NCI-H69 (cell line): ENCODE measurements around the gene INPPL1.
"Not testable (repeated sequence)": the region's sequence is repeated elsewhere in the genome, so short reads cannot be mapped to it uniquely, and the experiment has no call there.

ENCODE experiments used
- DNase-seq: peaks from one replicate; lab custom pipeline; 2025; lab: John Stamatoyannopoulos, UW

The INPPL1 gene, protein sequence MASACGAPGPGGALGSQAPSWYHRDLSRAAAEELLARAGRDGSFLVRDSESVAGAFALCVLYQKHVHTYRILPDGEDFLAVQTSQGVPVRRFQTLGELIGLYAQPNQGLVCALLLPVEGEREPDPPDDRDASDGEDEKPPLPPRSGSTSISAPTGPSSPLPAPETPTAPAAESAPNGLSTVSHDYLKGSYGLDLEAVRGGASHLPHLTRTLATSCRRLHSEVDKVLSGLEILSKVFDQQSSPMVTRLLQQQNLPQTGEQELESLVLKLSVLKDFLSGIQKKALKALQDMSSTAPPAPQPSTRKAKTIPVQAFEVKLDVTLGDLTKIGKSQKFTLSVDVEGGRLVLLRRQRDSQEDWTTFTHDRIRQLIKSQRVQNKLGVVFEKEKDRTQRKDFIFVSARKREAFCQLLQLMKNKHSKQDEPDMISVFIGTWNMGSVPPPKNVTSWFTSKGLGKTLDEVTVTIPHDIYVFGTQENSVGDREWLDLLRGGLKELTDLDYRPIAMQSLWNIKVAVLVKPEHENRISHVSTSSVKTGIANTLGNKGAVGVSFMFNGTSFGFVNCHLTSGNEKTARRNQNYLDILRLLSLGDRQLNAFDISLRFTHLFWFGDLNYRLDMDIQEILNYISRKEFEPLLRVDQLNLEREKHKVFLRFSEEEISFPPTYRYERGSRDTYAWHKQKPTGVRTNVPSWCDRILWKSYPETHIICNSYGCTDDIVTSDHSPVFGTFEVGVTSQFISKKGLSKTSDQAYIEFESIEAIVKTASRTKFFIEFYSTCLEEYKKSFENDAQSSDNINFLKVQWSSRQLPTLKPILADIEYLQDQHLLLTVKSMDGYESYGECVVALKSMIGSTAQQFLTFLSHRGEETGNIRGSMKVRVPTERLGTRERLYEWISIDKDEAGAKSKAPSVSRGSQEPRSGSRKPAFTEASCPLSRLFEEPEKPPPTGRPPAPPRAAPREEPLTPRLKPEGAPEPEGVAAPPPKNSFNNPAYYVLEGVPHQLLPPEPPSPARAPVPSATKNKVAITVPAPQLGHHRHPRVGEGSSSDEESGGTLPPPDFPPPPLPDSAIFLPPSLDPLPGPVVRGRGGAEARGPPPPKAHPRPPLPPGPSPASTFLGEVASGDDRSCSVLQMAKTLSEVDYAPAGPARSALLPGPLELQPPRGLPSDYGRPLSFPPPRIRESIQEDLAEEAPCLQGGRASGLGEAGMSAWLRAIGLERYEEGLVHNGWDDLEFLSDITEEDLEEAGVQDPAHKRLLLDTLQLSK

DNA sequence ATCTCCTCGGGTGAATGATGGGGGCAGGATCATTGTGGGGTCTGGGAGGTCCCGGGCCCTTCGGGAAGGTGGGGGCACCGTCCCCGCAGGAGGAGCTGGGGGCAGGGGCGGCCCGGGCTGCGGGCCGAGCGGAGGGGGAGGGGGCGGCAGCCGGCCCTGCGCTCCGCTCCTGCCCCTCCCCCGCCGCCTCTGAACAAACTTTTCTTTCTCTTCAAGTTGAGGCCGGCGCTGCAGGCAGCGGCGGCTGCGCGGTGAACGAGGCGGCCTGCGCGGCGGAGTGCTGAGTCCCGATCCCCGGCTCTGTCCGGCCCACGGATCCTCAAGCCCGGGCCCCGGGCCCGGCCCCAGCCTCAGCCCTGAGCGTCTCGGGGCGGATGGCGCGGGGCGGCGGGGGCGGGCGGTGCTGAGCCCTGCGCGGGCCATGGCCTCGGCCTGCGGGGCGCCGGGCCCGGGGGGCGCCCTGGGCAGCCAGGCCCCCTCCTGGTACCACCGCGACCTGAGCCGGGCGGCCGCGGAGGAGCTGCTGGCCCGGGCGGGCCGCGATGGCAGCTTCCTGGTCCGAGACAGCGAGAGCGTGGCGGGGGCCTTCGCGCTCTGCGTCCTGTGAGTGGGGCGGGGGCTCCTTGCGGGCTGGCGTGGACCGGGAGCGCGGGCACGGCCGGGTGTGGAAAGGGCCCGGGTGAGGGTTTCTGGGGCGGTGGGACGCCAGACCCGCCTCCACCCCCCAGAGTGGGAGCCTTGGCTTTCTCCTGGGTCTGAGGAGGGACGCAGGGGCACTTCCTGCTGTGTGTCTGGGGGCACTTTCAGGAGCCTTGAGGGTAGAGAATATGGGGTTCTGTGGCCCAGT, at the start of gene INPPL1:
Gene INPPL1, plus strand, starts transcription at position 204 of the 847 bp plus-strand sequence. Its CDS starts 218 bp downstream, at position 422.
- DNase-seq, result peak; percentile 65

DNA sequence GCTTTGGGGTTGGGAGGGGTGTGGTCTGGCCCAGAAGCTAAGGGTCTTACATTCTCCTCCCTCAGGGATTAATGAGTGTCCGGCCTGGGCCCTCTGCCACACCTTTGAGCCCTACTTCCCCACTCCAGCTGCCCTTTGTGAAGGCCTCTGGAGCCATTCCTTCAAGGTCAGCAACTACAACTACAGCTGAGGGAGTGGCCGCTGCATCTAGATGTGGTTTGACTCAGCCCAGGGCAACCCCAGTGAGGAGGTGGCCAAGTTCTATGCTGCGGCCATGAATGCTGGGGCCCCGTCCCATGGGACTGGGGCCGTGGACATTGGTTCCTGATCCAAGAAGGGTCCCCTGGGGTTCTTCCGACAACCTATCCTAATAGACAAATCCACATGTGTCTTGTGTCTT, 46.9 kb upstream of the INPPL1 start:
- DNase-seq, result no peak

DNA sequence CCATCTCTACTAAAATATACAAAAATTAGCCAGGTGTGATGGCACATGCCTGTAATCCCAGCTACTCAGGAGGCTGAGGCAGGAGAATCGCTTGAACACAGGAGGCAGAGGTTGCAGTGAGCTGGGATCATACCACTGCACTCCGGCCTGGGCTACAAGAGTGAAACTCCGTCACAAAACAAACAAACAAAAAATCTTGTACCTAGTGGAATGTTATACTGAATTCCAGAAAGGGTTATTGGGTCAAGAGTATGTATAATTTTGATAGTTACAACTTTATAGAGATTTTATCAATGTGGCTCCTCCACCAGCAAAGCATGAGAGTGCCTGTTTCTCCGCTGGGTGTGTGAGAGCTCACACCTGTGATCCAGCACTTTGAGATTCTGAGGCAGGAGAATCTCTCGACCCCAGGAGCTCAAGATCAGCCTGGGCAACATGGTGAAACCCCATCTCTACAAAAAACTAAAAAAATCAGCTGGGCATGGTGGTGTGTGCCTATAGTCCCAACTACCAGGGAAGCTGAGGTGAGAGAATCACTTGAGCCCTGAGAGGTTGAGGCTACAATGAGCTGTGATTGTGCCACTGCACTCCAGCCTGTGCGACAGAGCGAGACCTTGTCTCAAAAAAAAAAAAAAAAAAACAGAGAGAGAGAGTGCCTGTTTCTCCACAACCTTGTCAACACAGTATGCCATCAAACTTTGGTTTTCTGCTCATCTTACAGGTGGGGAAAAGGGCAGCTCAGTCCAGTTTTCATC, 45.3 kb upstream of the INPPL1 start:
- DNase-seq, result no peak

DNA sequence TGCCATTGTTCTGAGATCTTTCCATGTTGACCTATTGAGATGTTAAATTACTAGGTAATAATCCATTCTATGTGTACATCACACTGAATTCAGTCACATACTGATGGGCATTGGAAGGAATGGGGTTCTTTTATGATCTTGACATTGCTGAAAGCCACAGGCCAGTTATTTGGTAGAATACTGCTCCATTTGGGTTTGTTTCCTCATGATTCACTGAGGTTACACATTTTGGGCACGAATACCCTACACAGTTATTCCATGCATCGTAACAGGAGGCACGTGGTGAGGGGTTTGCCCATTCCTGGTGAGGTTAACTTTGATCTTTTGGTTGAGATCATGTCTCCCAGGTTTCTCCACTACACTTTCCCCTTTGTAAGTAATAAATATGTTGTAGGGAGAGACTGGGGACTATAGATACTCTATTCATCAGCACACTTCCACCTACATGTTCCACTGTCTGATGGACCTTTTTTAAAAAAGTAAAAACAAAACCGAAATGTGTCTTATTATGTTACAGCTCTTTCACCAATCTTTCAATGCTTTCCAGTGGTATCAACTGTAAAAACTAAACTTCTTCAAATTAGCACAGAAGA, 44.7 kb upstream of the INPPL1 start:
- DNase-seq, result no peak

DNA sequence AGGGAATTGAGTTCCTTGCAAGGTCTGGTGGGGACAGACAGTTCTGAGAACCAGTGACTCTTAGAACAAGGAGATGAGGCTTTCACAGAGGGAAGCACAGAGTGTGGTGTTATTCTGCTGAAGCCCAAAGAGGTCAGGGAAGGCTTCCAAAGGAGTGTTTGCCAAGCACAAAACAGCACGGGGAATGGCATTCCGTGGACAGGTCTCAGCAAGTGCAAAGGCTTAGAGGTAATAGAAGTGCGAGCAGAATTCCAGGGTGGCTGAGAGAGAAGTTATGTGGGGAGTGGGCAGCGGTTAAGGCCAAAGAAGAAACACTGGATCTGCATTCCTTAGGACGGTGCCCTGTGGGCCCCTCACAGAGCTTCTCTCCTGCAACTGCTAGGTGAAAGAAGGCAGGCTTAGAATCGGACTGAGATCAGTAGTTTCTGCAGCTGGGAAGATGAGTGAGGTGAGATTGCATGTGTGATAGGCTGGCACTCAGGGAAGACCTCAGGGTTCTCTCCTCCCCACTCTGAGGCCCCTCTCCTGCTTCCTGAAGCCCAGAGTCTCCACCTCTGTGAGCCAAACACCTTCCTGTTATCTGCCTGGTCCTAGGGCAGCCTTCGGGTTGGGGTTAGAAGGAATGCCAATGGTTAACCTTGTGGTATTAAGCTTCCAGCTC, 43.5 kb upstream of the INPPL1 start:
- DNase-seq, result not testable (repeated sequence)

DNA sequence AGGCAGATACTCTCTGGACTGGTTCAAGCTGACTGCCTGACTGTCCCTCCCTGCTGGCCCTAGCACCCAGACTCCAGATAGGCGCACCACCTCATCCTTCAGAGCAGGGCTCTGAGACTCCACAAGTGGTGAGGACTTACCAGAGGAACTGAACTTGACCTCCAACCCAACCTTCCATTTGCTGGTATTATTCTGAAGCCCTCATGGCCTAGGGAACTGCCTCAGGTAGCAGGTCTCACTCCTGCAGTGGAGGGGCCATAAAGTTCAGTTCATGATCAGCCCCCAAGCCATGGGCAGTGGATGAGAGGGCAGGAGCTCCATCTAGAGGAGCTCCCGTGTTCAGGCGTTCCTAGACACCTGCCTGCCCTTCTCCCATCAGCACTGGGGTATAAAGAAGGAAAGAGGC, 43.0 kb upstream of the INPPL1 start:
- DNase-seq, result peak; percentile 34

DNA sequence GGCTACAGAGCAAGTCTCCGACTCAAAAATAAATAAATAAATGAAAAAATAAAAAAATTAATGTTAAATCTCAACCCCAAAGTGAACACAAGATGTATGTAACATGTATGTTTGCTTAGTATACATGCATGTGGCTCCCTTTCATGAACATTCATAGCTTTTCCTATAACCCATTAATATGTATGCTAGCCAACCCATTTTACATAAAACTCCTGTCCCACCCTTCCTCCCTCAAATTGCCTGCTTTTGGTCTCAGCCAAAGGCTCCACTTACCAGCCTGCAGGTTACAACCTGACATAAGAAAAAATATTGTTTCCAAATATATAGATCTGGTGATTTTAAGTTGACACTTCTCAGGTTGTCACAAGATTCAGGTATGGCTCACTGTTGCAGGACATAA, 36.3 kb upstream of the INPPL1 start:
- DNase-seq, result no peak

DNA sequence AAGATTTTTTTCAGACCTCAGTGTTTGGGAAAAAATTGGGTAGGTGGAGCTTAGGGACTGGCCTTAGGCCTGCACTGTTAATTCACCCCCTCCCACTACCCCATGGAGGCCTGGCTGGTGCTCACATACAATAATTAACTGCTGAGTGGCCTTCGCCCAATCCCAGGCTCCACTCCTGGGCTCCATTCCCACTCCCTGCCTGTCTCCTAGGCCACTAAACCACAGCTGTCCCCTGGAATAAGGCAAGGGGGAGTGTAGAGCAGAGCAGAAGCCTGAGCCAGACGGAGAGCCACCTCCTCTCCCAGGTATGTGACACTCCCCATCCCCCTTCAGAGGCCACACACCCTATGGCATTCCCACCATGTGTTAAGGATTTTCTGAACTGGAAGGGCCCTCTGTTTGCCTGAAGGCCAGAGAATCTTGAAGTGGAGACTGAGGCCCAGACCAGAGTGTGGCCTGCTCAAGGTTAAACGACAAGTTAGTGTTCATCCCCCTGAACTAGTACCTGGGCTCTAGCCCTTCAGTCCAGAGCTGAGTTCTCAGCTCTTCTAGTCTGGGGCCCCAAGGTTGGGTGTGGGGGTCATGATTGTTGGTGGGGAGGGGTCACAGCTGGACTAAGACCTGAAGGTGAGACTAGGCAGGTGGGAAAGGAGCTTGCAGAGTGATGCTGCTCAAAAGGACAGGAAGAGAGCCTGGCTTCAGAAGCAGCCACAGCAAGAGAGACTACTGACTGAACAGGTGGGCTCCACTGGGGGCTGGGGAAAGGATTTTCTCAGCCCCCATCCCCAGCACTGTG, 34.9 kb upstream of the INPPL1 start:
- peak; percentile 82 for DNase-seq

DNA sequence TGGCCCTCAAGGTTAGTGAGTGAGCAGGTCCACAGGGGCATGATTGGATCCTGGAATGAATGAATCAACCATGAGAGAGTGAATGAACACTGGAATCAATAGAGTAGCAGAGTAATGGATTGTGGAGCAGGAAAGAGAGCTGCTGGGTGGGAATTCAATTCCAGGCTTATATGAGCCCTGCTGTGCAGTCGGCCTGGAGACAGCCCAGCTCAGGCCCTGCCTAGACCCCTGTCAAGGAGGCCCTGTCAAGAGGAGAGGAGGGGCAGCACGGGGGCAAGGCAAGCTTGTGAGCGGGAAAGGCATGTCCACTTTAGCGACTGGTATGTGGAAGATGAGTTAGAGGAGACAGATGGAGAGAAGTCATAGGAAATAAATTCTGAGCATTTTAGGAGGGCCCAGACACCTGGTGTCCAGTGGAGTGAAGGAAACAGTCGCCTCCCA, 33.9 kb upstream of the INPPL1 start:
- DNase-seq, result no peak

DNA sequence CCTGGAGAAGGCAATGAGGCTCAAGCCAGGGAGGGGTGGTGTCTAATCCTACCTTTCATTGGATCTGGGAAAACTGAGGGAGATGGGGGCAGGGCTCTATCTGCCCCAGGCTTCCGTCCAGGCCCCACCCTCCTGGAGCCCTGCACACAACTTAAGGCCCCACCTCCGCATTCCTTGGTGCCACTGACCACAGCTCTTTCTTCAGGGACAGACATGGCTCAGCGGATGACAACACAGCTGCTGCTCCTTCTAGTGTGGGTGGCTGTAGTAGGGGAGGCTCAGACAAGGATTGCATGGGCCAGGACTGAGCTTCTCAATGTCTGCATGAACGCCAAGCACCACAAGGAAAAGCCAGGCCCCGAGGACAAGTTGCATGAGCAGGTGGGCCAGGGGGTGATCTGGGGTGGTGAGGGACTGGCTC, 32.6 kb upstream of the INPPL1 start, which contains the start of gene FOLR1:
Gene FOLR1, plus strand, starts transcription at position 180 of the 421 bp plus-strand sequence. Its CDS starts 34 bp downstream, at position 214.
- DNase-seq, result no peak

DNA sequence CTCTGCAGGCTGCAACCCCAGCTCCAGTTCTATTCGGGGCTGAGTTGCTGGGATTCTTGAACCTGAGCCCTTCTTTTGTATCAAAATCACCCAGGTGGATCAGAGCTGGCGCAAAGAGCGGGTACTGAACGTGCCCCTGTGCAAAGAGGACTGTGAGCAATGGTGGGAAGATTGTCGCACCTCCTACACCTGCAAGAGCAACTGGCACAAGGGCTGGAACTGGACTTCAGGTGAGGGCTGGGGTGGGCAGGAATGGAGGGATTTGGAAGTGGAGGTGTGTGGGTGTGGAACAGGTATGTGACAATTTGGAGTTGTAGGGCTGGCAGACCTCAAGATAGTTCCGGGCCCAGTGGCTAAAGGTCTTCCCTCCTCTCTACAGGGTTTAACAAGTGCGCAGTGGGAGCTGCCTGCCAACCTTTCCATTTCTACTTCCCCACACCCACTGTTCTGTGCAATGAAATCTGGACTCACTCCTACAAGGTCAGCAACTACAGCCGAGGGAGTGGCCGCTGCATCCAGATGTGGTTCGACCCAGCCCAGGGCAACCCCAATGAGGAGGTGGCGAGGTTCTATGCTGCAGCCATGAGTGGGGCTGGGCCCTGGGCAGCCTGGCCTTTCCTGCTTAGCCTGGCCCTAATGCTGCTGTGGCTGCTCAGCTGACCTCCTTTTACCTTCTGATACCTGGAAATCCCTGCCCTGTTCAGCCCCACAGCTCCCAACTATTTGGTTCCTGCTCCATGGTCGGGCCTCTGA, 28.9 kb upstream of the INPPL1 start:
- no peak for DNase-seq

DNA sequence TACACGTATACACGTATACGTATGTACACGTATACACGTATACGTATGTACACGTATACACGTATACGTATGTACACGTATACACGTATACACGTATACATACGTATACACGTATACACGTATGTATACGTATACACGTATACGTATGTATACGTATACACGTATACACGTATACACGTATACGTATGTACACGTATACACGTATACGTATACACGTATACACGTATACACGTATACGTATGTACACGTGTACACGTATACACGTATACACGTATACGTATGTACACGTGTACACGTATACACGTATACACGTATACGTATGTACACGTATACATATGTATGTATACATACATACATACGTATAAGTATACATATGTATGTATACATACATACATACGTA, 23.1 kb upstream of the INPPL1 start:
- DNase-seq, result not testable (repeated sequence)

DNA sequence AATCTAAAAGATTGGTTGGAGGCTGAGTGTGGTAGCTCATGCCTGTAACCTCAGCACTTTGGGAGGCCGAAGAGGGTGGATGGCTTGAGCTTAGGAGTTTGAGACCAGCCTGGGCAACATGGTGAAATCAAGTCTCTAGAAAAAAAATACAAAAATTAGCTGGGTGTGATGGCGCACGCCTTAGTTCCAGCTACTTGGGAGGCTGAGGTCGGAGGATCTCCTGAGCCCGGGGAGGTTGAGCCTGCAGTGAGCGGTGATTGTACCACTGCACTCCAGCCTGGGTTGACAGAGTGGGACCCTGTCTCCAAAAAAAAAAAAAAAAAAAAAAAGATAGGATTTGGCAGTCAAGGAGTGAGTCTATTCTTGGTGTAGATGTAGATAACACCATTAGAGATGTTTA, 22.0 kb upstream of the INPPL1 start:
- no peak for DNase-seq

DNA sequence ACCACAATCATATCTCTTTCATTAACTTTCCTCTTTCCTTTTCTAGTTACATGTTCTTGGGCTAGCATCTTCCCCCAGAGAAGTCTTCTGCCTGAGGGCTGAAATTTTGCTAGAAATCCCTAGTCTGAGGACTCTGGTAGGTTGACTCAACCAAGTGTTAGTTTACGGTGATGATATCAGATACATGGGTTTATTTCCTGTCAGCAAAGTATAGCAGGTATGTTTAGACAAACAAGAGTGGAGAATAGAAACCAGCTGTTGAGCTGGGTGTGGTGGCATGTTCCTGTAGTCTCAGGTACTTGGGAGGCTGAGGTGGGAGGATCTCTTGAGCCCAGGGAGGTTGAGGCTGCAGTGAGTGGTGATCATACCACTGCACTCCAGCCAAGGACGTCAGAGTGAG, 21.4 kb upstream of the INPPL1 start:
- DNase-seq, result no peak

DNA sequence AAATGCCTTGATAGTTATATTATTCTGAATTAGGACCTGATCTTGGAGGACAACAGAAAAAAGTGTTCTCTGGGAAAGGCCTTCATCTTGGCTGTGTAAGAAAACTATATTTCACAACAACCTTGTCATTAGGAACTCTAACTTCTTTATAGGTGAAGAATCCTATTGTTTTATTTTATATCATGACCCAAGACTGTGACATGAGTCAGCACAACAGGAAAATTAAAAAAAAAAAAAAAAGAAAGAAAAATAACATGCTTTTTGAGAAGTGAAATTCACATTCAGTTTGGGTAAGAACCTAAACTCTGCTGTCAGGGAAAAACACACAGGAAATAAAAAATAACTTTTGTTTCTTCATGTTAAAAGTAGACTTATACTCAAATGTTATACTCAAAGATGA, 19.7 kb upstream of the INPPL1 start:
- DNase-seq, result no peak

DNA sequence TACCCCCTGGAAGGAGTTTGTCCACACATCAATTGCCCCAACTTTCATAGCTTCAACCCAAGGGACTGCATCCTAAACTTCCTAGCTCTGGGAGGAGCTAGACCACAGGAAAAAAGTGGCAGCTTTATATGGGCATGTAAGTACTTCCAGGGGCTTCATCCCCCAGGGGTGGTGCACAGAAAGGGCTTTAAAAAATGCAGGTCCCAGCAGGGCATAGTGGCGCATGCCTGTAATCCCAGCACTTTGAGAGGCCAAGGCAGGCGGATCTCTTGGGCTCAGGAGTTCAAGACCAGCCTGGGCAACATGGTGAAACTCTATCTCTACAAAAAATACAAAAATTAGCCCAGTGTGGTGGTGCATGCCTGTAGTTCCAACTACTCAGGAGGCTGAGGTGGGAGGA, 17.8 kb upstream of the INPPL1 start:
- DNase-seq, result not testable (repeated sequence)

DNA sequence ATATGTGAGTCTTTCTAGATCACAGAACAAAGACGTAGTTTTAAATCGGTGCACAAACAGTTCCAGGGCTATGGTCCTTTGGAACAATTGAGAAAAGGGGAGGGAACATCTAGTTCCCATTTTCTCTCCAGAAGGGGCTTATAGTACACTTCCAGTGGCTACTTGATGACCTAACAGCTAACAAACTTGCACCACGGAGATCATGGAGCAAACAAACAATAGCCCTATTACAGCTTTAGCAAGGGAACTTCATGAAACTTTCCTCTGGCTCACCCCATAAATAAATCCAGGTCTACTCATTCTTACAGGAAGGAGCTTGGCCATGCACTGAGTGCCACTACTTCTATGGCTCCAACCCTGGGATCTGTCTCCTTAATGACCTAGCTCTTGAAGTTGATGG, 16.3 kb upstream of the INPPL1 start:
- DNase-seq, result no peak

DNA sequence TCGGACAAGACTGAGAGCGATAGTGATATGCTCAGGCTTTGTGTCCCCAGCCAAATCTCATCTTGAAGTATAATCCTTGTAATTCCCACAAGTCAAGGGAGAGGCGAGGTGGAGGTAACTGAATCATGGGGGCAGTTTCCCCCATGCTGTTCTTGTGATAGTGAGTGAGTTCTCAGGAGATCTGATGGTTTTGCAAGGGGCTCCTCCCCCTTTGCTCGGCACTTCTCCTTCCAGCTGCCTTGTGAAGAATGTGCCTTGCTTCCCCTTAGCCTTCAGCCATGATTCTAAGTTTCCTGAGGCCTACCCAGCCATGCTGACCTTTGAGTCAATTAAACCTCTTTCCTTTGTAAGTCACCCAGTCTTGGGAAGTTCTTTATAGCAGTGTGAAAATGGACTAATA, 15.5 kb upstream of the INPPL1 start:
- no peak for DNase-seq
